HEK293 (cell line): Measurements from ENCODE around the gene CCL4.
A peak's percentile ranks its signal among the peaks of the same experiment; 100 is the strongest.

Source experiments
- HOXA7 ChIP-seq: sonication (generic); formaldehyde crosslinking; IDR thresholded peaks from 2 replicates; pipeline ENCODE4 v1.8.1; 2022; ENCODE audit warnings: missing genetic modification reagents, borderline replicate concordance
- KLF7 ChIP-seq: fragments of 450-650 bp; formaldehyde crosslinking; IDR thresholded peaks from 2 replicates; pipeline ENCODE4 v1.5.1; 2016; ENCODE audit warnings: missing biosample characterization, missing genetic modification characterization, borderline replicate concordance
- OVOL3 ChIP-seq: fragments of 450-650 bp; formaldehyde crosslinking; IDR thresholded peaks from 2 replicates; pipeline ENCODE4 v1.5.1; 2016; ENCODE audit warnings: missing biosample characterization, missing genetic modification characterization
- SP3 ChIP-seq: fragments of 450-650 bp; formaldehyde crosslinking; IDR thresholded peaks from 2 replicates; pipeline ENCODE4 v1.5.1; 2016; ENCODE audit warnings: missing biosample characterization, missing genetic modification characterization
- ZBTB1 ChIP-seq: fragments of 450-650 bp; formaldehyde crosslinking; IDR thresholded peaks from 2 replicates; pipeline ENCODE4 v1.5.1; 2016; ENCODE audit warnings: missing biosample characterization, missing genetic modification characterization
- ZBTB8A ChIP-seq: fragments of 450-650 bp; formaldehyde crosslinking; IDR thresholded peaks from 2 replicates; pipeline ENCODE4 v1.5.1; 2016; ENCODE audit warnings: missing biosample characterization, missing genetic modification characterization
- ZNF112 ChIP-seq: fragments of 450-650 bp; formaldehyde crosslinking; IDR thresholded peaks from 2 replicates; pipeline ENCODE4 v1.5.0; 2017; ENCODE audit warnings: missing biosample characterization, missing genetic modification characterization
- ZNF157 ChIP-seq: fragments of 450-650 bp; formaldehyde crosslinking; IDR thresholded peaks from 2 replicates; pipeline ENCODE4 v1.5.1; 2016; ENCODE audit warnings: missing biosample characterization, missing genetic modification characterization
- ZNF184 ChIP-seq: fragments of 450-650 bp; IDR thresholded peaks from 2 replicates; pipeline ENCODE4 v1.5.1; 2018; ENCODE audit warnings: missing biosample characterization, mild to moderate bottlenecking, missing genetic modification characterization
- ZNF473 ChIP-seq: fragments of 450-650 bp; formaldehyde crosslinking; IDR thresholded peaks from 2 replicates; pipeline ENCODE4 v1.5.1; 2017; ENCODE audit warnings: missing biosample characterization, missing genetic modification characterization
- ZNF596 ChIP-seq: fragments of 450-650 bp; IDR thresholded peaks from 2 replicates; pipeline ENCODE4 v1.5.0; 2018; ENCODE audit warnings: missing biosample characterization, mild to moderate bottlenecking, missing genetic modification characterization, moderate library complexity
- ZNF600 ChIP-seq: fragments of 450-650 bp; formaldehyde crosslinking; IDR thresholded peaks from 2 replicates; pipeline ENCODE4 v1.5.1; 2016; ENCODE audit warnings: missing biosample characterization, missing genetic modification characterization
- ZNF654 ChIP-seq: fragments of 450-650 bp; formaldehyde crosslinking; IDR thresholded peaks from 2 replicates; pipeline ENCODE4 v1.5.1; 2016; ENCODE audit warnings: low read depth, missing biosample characterization, missing genetic modification characterization
- ZNF658 ChIP-seq: fragments of 450-650 bp; formaldehyde crosslinking; IDR thresholded peaks from 2 replicates; pipeline ENCODE4; 2016; ENCODE audit warnings: missing biosample characterization, missing genetic modification characterization
- ZNF664 ChIP-seq: fragments of 450-650 bp; formaldehyde crosslinking; IDR thresholded peaks from 2 replicates; pipeline ENCODE4 v1.5.1; 2016; ENCODE audit warnings: missing biosample characterization, missing genetic modification characterization
- TF ChIP-seq, protein P1 (sequence below): IDR thresholded peaks from 2 replicates; pipeline ENCODE4 v1.6.1; 2011; ENCODE audit warnings: mild to moderate bottlenecking, low read depth, low read length, borderline replicate concordance
- TF ChIP-seq, protein P2 (sequence below): fragments of 450-650 bp; formaldehyde crosslinking; IDR thresholded peaks from 2 replicates; pipeline ENCODE4 v1.5.1; 2016; ENCODE audit warnings: missing biosample characterization, missing genetic modification characterization
- TF ChIP-seq, protein P3 (sequence below): fragments of 450-650 bp; formaldehyde crosslinking; IDR thresholded peaks from 2 replicates; pipeline ENCODE4 v1.5.1; 2016; ENCODE audit warnings: missing biosample characterization, missing genetic modification characterization
- TF ChIP-seq, protein P4 (sequence below): fragments of 450-650 bp; formaldehyde crosslinking; IDR thresholded peaks from 2 replicates; pipeline ENCODE4 v1.5.1; 2016; ENCODE audit warnings: missing biosample characterization, missing genetic modification characterization, low read depth
- TF ChIP-seq, protein P5 (sequence below): fragments of 450-650 bp; formaldehyde crosslinking; IDR thresholded peaks from 2 replicates; pipeline ENCODE4 v1.5.1; 2016; ENCODE audit warnings: missing biosample characterization, missing genetic modification characterization
- TF ChIP-seq, protein P6 (sequence below): fragments of 450-650 bp; formaldehyde crosslinking; IDR thresholded peaks from 2 replicates; pipeline ENCODE4 v1.5.1; 2017; ENCODE audit warnings: missing biosample characterization, missing genetic modification characterization
- TF ChIP-seq, protein P7 (sequence below): fragments of 450-650 bp; formaldehyde crosslinking; optimal IDR thresholded peaks from 2 replicates; pipeline ENCODE3; 2016; ENCODE audit warnings: missing biosample characterization, mild to moderate bottlenecking, missing genetic modification characterization

The CCL4 gene

DNA sequence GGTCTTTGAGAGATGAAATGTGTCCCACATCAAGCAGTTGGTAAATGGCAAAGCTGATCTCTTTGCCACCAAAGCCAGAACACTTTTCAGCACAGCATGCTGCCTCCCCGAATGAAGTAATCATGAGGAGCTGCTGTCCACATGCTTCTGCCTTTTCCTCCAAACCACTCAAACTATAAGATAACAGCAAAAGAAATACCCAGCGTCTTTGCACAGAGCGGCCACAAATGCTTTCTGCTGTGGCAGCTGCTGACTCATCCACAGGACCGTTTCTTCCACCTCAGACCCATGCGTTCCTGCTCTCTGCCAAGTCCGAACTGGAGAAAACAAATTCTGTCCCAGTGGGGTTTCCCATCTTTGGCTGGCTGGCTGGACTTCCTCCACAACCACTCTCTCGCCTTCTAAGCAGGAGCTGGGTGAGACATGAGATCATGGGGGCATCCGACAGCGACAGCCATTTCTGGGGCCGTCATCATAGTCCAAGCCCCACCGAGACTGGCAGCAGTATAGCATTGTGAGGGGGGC lies 45.7 kb downstream of the CCL4 start (continued):
- TF ChIP-seq, protein P1, sequence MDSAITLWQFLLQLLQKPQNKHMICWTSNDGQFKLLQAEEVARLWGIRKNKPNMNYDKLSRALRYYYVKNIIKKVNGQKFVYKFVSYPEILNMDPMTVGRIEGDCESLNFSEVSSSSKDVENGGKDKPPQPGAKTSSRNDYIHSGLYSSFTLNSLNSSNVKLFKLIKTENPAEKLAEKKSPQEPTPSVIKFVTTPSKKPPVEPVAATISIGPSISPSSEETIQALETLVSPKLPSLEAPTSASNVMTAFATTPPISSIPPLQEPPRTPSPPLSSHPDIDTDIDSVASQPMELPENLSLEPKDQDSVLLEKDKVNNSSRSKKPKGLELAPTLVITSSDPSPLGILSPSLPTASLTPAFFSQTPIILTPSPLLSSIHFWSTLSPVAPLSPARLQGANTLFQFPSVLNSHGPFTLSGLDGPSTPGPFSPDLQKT: no peak
- TF ChIP-seq ZNF157 (tag by site-specific recombination): no peak
- TF ChIP-seq ZNF658: no peak
- TF ChIP-seq, protein P2, sequence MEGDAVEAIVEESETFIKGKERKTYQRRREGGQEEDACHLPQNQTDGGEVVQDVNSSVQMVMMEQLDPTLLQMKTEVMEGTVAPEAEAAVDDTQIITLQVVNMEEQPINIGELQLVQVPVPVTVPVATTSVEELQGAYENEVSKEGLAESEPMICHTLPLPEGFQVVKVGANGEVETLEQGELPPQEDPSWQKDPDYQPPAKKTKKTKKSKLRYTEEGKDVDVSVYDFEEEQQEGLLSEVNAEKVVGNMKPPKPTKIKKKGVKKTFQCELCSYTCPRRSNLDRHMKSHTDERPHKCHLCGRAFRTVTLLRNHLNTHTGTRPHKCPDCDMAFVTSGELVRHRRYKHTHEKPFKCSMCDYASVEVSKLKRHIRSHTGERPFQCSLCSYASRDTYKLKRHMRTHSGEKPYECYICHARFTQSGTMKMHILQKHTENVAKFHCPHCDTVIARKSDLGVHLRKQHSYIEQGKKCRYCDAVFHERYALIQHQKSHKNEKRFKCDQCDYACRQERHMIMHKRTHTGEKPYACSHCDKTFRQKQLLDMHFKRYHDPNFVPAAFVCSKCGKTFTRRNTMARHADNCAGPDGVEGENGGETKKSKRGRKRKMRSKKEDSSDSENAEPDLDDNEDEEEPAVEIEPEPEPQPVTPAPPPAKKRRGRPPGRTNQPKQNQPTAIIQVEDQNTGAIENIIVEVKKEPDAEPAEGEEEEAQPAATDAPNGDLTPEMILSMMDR (tag by site-specific recombination): no peak
- TF ChIP-seq, protein P3, sequence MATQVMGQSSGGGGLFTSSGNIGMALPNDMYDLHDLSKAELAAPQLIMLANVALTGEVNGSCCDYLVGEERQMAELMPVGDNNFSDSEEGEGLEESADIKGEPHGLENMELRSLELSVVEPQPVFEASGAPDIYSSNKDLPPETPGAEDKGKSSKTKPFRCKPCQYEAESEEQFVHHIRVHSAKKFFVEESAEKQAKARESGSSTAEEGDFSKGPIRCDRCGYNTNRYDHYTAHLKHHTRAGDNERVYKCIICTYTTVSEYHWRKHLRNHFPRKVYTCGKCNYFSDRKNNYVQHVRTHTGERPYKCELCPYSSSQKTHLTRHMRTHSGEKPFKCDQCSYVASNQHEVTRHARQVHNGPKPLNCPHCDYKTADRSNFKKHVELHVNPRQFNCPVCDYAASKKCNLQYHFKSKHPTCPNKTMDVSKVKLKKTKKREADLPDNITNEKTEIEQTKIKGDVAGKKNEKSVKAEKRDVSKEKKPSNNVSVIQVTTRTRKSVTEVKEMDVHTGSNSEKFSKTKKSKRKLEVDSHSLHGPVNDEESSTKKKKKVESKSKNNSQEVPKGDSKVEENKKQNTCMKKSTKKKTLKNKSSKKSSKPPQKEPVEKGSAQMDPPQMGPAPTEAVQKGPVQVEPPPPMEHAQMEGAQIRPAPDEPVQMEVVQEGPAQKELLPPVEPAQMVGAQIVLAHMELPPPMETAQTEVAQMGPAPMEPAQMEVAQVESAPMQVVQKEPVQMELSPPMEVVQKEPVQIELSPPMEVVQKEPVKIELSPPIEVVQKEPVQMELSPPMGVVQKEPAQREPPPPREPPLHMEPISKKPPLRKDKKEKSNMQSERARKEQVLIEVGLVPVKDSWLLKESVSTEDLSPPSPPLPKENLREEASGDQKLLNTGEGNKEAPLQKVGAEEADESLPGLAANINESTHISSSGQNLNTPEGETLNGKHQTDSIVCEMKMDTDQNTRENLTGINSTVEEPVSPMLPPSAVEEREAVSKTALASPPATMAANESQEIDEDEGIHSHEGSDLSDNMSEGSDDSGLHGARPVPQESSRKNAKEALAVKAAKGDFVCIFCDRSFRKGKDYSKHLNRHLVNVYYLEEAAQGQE (tag by site-specific recombination): peak; percentile 69; the same call in 1 of the 2 replicates
- TF ChIP-seq ZNF664 (tag by site-specific recombination): no peak
- no peak for TF ChIP-seq ZNF654 (tag by site-specific recombination)
- TF ChIP-seq, protein P4, sequence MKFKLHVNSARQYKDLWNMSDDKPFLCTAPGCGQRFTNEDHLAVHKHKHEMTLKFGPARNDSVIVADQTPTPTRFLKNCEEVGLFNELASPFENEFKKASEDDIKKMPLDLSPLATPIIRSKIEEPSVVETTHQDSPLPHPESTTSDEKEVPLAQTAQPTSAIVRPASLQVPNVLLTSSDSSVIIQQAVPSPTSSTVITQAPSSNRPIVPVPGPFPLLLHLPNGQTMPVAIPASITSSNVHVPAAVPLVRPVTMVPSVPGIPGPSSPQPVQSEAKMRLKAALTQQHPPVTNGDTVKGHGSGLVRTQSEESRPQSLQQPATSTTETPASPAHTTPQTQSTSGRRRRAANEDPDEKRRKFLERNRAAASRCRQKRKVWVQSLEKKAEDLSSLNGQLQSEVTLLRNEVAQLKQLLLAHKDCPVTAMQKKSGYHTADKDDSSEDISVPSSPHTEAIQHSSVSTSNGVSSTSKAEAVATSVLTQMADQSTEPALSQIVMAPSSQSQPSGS: no peak
- TF ChIP-seq ZNF473 (tag by site-specific recombination): no peak
- no peak for TF ChIP-seq SP3 (tag by site-specific recombination)
- TF ChIP-seq, protein P5, sequence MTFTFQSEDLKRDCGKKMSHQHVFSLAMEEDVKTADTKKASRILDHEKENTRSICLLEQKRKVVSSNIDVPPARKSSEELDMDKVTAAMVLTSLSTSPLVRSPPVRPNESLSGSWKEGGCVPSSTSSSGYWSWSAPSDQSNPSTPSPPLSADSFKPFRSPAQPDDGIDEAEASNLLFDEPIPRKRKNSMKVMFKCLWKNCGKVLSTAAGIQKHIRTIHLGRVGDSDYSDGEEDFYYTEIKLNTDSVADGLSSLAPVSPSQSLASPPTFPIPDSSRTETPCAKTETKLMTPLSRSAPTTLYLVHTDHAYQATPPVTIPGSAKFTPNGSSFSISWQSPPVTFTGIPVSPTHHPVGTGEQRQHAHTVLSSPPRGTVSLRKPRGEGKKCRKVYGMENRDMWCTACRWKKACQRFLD (tag by site-specific recombination): no peak
- no peak for TF ChIP-seq OVOL3 (tag by site-specific recombination)
- TF ChIP-seq ZNF112 (tag by site-specific recombination): no peak
- no peak for TF ChIP-seq KLF7 (tag by site-specific recombination)
- TF ChIP-seq ZBTB1 (tag by site-specific recombination): no peak
- TF ChIP-seq HOXA7: no peak
- TF ChIP-seq ZBTB8A (tag by site-specific recombination): no peak
- TF ChIP-seq, protein P6, sequence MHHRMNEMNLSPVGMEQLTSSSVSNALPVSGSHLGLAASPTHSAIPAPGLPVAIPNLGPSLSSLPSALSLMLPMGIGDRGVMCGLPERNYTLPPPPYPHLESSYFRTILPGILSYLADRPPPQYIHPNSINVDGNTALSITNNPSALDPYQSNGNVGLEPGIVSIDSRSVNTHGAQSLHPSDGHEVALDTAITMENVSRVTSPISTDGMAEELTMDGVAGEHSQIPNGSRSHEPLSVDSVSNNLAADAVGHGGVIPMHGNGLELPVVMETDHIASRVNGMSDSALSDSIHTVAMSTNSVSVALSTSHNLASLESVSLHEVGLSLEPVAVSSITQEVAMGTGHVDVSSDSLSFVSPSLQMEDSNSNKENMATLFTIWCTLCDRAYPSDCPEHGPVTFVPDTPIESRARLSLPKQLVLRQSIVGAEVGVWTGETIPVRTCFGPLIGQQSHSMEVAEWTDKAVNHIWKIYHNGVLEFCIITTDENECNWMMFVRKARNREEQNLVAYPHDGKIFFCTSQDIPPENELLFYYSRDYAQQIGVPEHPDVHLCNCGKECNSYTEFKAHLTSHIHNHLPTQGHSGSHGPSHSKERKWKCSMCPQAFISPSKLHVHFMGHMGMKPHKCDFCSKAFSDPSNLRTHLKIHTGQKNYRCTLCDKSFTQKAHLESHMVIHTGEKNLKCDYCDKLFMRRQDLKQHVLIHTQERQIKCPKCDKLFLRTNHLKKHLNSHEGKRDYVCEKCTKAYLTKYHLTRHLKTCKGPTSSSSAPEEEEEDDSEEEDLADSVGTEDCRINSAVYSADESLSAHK (tag by site-specific recombination): no peak
- TF ChIP-seq ZNF184: no peak
- TF ChIP-seq, protein P7, sequence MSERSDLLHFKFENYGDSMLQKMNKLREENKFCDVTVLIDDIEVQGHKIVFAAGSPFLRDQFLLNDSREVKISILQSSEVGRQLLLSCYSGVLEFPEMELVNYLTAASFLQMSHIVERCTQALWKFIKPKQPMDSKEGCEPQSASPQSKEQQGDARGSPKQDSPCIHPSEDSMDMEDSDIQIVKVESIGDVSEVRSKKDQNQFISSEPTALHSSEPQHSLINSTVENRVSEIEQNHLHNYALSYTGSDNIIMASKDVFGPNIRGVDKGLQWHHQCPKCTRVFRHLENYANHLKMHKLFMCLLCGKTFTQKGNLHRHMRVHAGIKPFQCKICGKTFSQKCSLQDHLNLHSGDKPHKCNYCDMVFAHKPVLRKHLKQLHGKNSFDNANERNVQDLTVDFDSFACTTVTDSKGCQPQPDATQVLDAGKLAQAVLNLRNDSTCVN: no peak
- no peak for TF ChIP-seq ZNF596
- TF ChIP-seq ZNF600 (tag by site-specific recombination): peak; percentile 93
- TF ChIP-seq, all 188 proteins: peak for 5
